ENCODE measurements around the gene FFAR2. TPM values are rescaled to one million over a fixed set of nuclear protein-coding genes. Genes with fewer than 3 reads are reported as not detected.

The FFAR2 gene
- total RNA-seq, 1 experiment from 2014 or later, result not detected

DNA sequence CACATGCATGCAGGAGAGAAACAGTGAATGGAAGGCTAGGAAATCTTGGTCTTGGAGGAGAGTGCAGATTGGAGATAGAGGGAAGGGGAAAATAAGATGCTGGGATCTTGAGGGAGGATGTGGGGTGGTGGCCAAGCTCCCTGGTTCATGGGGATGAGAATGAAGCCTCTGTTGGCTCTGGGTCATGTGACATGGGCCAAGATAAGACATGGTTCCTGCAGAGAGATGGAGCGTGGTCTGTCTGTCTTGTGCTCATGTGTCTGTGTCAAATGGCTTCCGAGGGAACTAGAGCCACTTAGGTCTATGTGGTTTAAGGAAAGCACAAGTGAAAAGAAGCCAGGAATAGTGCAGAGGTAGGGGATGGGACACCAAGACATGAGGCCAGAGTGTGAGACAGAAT, 30.8 kb upstream of the FFAR2 start:
- Histone ChIP-seq H3K14ac (ENCODE audit: insufficient read depth, low read length) (no peak overlapping the region), H3K4ac (ENCODE audit: low read depth, low read length) (no peak overlapping the region), H2AK5ac (ENCODE audit: insufficient read length, low read length) (no peak overlapping the region), H2BK120ac (ENCODE audit: low read depth, low read length, poor library complexity, severe bottlenecking) (no peak overlapping the region), H2AFZ (ENCODE audit: low read length) (no peak overlapping the region), H3K9ac (ENCODE audit: extremely low read depth, insufficient read length, low read length) (no peak overlapping the region), H3K23ac (ENCODE audit: insufficient read length, low read depth, low read length) (no peak overlapping the region), H3K79me1 (ENCODE audit: insufficient read depth, low read depth, low read length, poor library complexity, severe bottlenecking) (no peaks in the 10 kb centered on the region), H3K9me3 (ENCODE audit: control insufficient read depth, low read depth, low read length) (no peaks in the 10 kb centered on the region), H2BK5ac (ENCODE audit: insufficient read length, low read length) (no peak overlapping the region), H3K4me2 (ENCODE audit: insufficient read depth, insufficient read length, low read length) (no peak overlapping the region), H3K27me3 (ENCODE audit: insufficient read depth, low read length) (no peaks in the 10 kb centered on the region), H4K5ac (ENCODE audit: insufficient read length, low read depth, low read length) (no peak overlapping the region), H4K91ac (ENCODE audit: insufficient read length, low read depth, low read length) (no peak overlapping the region), H3T11ph (ENCODE audit: low read length) (no peak overlapping the region), H3K27ac (ENCODE audit: insufficient read length, low read depth, low read length) (no peak overlapping the region), H3K79me2 (ENCODE audit: insufficient read depth, low read length) (no peaks in the 10 kb centered on the region), H3K4me1 (ENCODE audit: insufficient read depth, low read length) (no peaks in the 10 kb centered on the region), H4K8ac (replicated peaks; ENCODE audit: insufficient read length, low read depth, low read length) (no peak overlapping the region), H2BK15ac (ENCODE audit: low read depth, low read length) (no peak overlapping the region), H2BK12ac (ENCODE audit: insufficient read length, low read depth, low read length) (no peak overlapping the region), H3K56ac (ENCODE audit: insufficient read length, low read depth, low read length) (no peak overlapping the region), H2BK20ac (ENCODE audit: low read depth, low read length, poor library complexity, severe bottlenecking) (no peak overlapping the region), H3K23me2 (ENCODE audit: insufficient read length, low read depth, low read length, poor library complexity, severe bottlenecking) (no peaks in the 10 kb centered on the region), H3K18ac (ENCODE audit: insufficient read length, low read depth, low read length) (no peak overlapping the region), H4K20me1 (ENCODE audit: control insufficient read depth, insufficient read depth, insufficient read length) (no peaks in the 10 kb centered on the region)
- H3K4me3 Mint-ChIP-seq, result no peak overlapping the region
- no peaks in the 10 kb centered on the region for H3K9me3 Mint-ChIP-seq
- DNase-seq, result no peak
- no peaks in the 10 kb centered on the region for H3K36me3 Mint-ChIP-seq (ENCODE audit: insufficient read depth in 1 of 3, low read depth in 3 of 3)
- WGBS (ENCODE audit: extremely low coverage, insufficient read length, low lambda C conversion rate), result no CpG with 5 or more reads among the region's 2 CpGs
- TF ChIP-seq, protein P1, sequence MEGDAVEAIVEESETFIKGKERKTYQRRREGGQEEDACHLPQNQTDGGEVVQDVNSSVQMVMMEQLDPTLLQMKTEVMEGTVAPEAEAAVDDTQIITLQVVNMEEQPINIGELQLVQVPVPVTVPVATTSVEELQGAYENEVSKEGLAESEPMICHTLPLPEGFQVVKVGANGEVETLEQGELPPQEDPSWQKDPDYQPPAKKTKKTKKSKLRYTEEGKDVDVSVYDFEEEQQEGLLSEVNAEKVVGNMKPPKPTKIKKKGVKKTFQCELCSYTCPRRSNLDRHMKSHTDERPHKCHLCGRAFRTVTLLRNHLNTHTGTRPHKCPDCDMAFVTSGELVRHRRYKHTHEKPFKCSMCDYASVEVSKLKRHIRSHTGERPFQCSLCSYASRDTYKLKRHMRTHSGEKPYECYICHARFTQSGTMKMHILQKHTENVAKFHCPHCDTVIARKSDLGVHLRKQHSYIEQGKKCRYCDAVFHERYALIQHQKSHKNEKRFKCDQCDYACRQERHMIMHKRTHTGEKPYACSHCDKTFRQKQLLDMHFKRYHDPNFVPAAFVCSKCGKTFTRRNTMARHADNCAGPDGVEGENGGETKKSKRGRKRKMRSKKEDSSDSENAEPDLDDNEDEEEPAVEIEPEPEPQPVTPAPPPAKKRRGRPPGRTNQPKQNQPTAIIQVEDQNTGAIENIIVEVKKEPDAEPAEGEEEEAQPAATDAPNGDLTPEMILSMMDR (conservative IDR thresholded peaks at IDR 0.05), result no peak
- H3K27me3 Mint-ChIP-seq (ENCODE audit: low read depth), result peaks cover 49% of the 10 kb centered on the region
- no peaks in the 10 kb centered on the region; a peak in 1 of 4 replicates for H3K4me1 Mint-ChIP-seq
- peak overlapping the region in 1 of 3 experiments; percentile 4; a peak in 1 of 7 replicates for H3K27ac Mint-ChIP-seq

Data from H9 (cell line).